ENCODE results near the gene KIRREL3.

Gene KIRREL3

DNA sequence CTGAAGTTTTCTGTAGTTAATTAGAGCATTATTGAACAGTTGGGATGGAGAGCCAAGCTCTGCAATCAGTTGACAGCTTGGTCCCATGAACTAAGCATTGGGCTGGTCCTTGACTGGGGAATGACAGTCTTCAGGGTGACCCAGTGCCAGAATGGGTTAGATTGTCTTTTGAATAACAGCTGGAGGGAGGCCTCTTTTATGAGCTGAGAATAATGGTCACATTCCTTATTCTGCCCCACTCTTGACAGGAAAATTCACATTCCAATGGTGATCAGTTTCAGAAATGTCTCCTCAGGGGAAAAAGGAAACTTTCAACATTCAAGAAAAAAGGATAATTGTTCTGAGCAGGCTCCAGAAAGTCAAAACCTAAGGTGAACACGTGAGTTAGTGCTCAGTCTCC, 113.9 kb downstream of the KIRREL3 start:
- H3K4me3 ChIP-seq (ENCODE audit: control insufficient read depth, low read depth, low read length): no peak overlapping the region
- no peak for DNase-seq (ENCODE audit: low read depth)
- TF ChIP-seq, protein P1, sequence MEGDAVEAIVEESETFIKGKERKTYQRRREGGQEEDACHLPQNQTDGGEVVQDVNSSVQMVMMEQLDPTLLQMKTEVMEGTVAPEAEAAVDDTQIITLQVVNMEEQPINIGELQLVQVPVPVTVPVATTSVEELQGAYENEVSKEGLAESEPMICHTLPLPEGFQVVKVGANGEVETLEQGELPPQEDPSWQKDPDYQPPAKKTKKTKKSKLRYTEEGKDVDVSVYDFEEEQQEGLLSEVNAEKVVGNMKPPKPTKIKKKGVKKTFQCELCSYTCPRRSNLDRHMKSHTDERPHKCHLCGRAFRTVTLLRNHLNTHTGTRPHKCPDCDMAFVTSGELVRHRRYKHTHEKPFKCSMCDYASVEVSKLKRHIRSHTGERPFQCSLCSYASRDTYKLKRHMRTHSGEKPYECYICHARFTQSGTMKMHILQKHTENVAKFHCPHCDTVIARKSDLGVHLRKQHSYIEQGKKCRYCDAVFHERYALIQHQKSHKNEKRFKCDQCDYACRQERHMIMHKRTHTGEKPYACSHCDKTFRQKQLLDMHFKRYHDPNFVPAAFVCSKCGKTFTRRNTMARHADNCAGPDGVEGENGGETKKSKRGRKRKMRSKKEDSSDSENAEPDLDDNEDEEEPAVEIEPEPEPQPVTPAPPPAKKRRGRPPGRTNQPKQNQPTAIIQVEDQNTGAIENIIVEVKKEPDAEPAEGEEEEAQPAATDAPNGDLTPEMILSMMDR (conservative IDR thresholded peaks at IDR 0.05; ENCODE audit: control insufficient read depth, insufficient read depth, low read depth, low read length): no peak

DNA sequence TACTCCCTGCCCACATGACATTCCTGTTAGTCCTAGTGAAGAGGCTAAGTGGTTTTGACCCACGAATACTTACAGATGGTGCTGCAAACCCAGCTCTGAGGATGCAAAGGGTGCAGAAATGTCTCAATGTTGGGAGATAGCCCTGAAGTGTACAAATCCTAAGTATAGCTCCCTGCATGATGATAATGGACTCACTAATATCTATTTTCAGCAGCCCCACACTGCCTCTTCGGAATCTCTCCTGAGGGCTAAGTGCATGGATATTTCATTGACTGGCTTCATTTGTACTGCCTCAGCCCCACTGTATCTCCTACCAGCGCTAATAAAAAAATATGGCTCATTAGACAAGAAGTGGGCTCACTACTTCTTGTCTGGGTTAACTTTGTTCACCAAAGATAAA, 114.5 kb downstream of the KIRREL3 start:
- no peak overlapping the region for H3K4me3 ChIP-seq (ENCODE audit: control insufficient read depth, low read depth, low read length)
- TF ChIP-seq, protein P1 (conservative IDR thresholded peaks at IDR 0.05; ENCODE audit: control insufficient read depth, insufficient read depth, low read depth, low read length): no peak
- DNase-seq (ENCODE audit: low read depth): no peak

DNA sequence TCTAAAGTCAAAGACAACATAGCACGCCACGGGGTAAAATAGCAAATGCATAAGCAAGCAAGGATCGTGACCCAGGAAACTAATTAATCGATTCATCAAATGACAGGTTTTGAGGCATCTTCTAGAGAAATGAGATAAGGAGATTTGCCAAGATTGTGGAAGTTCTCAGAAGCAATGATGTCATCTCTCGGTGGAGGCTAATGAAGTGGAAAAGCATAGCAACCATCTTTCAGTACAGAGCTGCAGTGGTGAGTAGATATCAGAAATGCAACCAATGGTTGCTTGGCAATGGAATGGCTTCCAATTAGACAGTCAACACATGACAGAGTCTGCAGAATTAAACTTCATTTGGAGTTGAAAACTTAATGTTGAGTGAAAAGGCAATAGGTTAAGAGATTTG, 116.0 kb downstream of the KIRREL3 start:
- TF ChIP-seq, protein P1 (conservative IDR thresholded peaks at IDR 0.05; ENCODE audit: control insufficient read depth, insufficient read depth, low read depth, low read length): no peak
- no peak overlapping the region for H3K4me3 ChIP-seq (ENCODE audit: control insufficient read depth, low read depth, low read length)
- DNase-seq (ENCODE audit: low read depth): no peak

DNA sequence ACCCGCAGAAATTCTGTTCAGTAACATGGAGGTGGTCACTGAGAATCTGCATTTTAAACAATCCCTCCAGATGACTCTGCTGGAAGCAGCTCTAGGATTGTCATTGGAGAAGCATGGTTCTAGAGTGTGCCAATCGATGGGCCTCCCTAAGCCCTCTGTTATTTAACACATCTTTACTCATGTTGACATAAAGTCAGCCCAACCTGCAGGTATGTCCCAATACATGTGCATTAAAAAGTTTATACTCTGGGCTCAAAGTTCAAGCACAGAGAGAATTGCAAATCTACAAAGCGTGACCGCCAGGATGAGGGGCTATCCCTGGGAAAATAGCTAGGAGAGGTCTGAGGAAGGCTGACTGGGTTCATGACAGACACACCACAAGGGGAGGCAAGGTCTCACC, 116.4 kb downstream of the KIRREL3 start:
- no peak for DNase-seq (ENCODE audit: low read depth)
- no peak overlapping the region for H3K4me3 ChIP-seq (ENCODE audit: control insufficient read depth, low read depth, low read length)
- TF ChIP-seq, protein P1 (conservative IDR thresholded peaks at IDR 0.05; ENCODE audit: control insufficient read depth, insufficient read depth, low read depth, low read length): no peak

DNA sequence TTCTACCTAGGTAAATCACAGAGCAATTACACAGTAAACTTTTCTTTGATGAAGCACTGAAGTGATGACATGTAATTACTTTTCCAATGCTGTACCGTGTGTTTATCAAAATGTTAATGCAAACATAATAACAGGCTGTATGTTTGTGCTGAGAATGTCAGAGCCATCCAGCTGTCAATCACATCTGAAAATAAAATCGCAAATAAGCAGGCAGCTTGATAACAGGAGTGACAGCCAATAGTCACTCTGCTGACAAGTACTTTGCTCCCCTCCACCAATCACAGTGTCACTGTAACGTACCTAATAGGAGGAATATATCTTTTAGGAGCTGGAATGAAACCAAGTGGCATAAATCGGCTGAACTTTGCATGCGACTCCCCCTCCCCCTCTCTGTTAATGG, 119.7 kb downstream of the KIRREL3 start:
- DNase-seq (ENCODE audit: low read depth): no peak
- TF ChIP-seq, protein P1 (conservative IDR thresholded peaks at IDR 0.05; ENCODE audit: control insufficient read depth, insufficient read depth, low read depth, low read length): no peak
- no peak overlapping the region for H3K4me3 ChIP-seq (ENCODE audit: control insufficient read depth, low read depth, low read length)

DNA sequence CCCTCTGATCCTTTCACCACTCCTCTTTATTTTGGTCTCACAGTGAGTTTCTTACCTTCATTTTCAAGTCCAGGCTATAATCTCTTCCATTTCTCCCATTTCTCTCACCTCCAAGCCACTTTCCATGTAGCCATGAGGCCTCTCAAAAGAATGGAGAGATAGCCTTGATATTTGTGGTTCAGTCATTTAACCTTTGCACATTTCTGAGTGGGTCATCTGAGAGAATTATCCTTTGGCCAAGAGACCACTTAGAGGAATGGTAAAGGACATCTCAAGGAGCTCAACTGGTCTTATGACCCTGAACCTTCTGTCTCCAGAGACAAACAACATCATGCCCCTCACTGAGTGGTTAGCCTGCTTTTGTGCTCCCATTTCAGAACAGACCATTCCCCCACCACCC, 121.1 kb downstream of the KIRREL3 start:
- TF ChIP-seq, protein P1 (conservative IDR thresholded peaks at IDR 0.05; ENCODE audit: control insufficient read depth, insufficient read depth, low read depth, low read length): no peak
- no peak for DNase-seq (ENCODE audit: low read depth)

DNA sequence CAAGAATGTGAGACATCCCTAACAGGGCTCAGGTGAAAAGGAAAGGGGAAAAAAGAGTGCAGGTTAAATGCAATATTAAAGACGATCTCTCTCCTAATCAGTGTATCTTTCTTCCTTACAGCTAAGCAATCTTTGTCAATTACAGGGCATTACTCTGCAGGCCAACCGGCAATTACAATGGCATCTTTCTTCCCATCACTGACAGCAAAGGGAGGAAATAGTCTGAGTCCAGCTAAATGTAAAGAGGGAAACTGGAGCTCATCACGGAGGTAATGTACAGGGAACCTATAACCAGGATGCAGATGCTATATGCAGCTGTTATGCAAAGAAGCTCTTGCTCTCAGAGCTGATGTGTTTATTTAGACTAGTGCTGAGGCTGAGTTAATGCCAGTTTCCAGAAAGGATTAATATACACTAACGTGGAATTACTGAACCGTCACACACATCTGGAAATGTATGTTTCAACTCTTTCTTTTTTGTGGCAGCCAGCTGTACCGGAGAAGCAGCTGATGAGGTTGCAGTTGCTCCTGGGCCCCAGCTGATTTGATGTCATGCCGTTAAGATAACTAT, 121.6 kb downstream of the KIRREL3 start:
- TF ChIP-seq, protein P1 (conservative IDR thresholded peaks at IDR 0.05; ENCODE audit: control insufficient read depth, insufficient read depth, low read depth, low read length): no peak

More for the DNA sequence above, 121.1 kb downstream of the KIRREL3 start:
- H3K4me3 ChIP-seq (ENCODE audit: control insufficient read depth, low read depth, low read length): no peak overlapping the region

More for the DNA sequence above, 121.6 kb downstream of the KIRREL3 start:
- no peak overlapping the region for H3K4me3 ChIP-seq (ENCODE audit: control insufficient read depth, low read depth, low read length)
- no peak for DNase-seq (ENCODE audit: low read depth)
